GM12864 (cell line): ENCODE data around the gene BLMH.

ENCODE experiments used
- DNase-seq: peaks from one replicate; pipeline ENCODE4 v3.0.0-alpha.2; 2011; ENCODE audit warnings: low read depth
- H3K4me3 ChIP-seq: 2 replicates; pipeline ENCODE4 v1.5.1; 2011; ENCODE audit warnings: mild to moderate bottlenecking, low read depth, low read length, control low read depth
- TF ChIP-seq, protein P1 (sequence below): IDR thresholded peaks from 2 replicates; pipeline ENCODE4 v1.5.1; 2011; ENCODE audit warnings: low read depth, mild to moderate bottlenecking, moderate library complexity, low read length, control low read depth, inconsistent platforms; ENCODE audit errors: missing control alignments

BLMH gene

DNA sequence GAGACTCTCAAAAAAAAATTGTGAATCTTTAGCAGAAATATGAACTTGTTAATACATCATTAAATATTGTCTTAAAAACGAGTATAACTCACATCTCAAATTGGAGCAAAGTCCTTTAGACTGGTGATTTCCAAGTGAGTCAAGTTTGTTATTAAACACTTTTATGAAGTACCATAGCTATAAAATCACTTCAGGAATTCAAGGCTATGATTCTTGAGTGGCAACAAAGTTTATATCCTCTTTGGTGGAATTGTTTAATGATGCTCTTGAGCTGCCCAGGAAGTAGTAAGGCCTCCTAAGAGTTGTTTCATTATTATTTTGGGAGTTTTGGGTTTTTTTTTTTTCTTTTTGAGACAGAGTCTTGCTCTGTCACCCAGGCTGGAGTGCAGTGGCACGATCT lies 16.7 kb upstream of the BLMH start:
- TF ChIP-seq, protein P1, sequence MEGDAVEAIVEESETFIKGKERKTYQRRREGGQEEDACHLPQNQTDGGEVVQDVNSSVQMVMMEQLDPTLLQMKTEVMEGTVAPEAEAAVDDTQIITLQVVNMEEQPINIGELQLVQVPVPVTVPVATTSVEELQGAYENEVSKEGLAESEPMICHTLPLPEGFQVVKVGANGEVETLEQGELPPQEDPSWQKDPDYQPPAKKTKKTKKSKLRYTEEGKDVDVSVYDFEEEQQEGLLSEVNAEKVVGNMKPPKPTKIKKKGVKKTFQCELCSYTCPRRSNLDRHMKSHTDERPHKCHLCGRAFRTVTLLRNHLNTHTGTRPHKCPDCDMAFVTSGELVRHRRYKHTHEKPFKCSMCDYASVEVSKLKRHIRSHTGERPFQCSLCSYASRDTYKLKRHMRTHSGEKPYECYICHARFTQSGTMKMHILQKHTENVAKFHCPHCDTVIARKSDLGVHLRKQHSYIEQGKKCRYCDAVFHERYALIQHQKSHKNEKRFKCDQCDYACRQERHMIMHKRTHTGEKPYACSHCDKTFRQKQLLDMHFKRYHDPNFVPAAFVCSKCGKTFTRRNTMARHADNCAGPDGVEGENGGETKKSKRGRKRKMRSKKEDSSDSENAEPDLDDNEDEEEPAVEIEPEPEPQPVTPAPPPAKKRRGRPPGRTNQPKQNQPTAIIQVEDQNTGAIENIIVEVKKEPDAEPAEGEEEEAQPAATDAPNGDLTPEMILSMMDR = no peak
- DNase-seq = no peak
- no peak overlapping the region for H3K4me3 ChIP-seq

DNA sequence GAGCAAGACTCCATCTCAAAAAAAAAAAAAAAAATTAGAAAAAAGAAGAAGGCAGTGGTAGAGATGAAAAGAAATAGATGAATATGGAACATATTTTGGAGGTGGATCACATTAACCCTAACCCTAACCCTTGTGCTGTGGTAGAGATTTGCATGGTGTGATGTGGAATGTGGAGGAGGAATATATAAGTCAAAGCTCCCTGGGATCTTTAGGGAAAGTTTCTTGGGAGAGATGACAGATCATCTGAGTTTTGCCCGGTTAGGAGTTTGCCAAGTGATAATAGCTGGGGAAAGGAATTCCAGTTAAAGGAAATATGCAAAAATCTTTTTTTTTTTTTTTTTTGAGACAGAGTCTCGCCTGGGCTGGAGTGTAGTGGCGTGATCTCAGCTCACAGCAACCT lies 13.0 kb upstream of the BLMH start:
- no peak overlapping the region for H3K4me3 ChIP-seq
- TF ChIP-seq, protein P1 = no peak
- DNase-seq = no peak

DNA sequence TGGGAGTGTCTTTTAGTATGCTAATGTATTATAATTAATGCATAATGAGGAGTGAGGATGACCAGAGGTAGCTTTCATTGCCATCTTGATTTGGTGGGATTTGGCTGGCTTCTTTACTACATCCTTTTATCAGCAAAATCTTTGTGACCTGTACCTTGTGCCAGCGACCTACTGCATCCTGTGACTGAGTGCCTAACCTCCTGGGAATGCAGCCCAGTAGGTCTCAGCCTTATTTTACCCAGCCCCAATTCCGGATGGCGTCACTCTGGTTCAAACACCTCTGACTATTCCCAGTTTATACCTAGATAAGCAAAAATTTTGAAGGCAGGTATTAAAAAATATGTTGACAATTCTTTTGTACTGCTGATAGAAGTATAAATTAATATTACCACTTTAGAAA lies 10.5 kb upstream of the BLMH start:
- TF ChIP-seq, protein P1 = no peak
- no peak overlapping the region for H3K4me3 ChIP-seq
- no peak for DNase-seq

DNA sequence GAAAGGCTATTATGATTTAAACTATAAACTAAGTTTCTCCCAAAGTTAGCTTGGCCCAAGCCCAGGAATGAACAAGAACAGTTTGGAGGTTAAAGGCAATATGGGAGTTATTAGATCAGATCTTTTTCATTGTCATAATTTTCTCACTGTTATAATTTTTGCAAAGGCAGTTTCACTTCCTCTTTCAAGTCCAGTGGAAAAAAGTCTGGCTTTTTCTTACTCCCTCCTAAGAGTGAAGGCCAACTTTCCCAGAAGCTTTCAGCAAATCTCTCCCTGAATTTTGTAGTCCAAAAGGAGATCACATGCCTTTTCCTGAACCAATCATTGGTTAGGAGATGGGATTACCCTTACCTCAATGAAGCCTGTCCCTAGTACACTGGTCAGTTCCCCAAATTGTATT lies 9.1 kb upstream of the BLMH start:
- TF ChIP-seq, protein P1 = no peak
- H3K4me3 ChIP-seq = no peak overlapping the region
- no peak for DNase-seq

DNA sequence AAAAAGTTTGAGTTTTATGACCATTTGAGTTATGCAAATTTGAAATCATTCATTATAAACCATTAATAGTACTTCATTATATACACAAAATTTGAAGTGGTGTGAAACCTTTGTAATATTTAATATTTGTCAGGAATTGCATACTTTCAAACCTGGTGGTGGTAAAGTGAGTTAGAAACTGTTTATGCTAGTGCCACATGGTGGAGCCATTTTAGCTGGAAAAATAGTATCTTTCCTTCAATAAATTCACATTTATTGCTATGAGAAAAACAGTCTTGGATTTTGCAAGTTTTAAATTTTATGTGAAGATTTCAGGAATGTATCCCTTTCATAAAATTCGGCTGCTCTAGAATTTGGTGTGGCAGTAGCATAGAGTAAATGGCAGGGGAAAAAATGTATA lies 7.3 kb upstream of the BLMH start:
- no peak overlapping the region for H3K4me3 ChIP-seq
- TF ChIP-seq, protein P1 = no peak
- DNase-seq = no peak

DNA sequence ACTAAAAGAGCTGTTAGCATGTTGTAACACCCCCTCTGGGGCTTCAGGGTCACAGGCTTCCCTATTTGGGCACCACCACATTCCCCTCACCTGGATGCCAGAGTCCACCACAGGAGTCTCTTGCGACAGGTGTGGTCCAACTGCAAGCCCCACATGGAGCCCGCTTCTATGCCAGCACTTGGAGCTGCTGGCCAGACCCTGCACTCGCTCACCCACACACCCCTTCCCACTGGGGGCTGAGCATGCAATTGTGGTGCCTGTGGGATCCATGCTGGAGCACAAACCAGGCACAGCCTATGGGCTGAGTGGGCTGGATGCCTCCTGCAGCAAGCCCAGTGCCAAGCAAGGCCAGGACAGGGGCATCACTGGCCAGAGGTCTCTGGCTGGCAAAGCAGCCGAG lies 6.0 kb upstream of the BLMH start:
- H3K4me3 ChIP-seq = no peak overlapping the region
- TF ChIP-seq, protein P1 = no peak
- no peak for DNase-seq

DNA sequence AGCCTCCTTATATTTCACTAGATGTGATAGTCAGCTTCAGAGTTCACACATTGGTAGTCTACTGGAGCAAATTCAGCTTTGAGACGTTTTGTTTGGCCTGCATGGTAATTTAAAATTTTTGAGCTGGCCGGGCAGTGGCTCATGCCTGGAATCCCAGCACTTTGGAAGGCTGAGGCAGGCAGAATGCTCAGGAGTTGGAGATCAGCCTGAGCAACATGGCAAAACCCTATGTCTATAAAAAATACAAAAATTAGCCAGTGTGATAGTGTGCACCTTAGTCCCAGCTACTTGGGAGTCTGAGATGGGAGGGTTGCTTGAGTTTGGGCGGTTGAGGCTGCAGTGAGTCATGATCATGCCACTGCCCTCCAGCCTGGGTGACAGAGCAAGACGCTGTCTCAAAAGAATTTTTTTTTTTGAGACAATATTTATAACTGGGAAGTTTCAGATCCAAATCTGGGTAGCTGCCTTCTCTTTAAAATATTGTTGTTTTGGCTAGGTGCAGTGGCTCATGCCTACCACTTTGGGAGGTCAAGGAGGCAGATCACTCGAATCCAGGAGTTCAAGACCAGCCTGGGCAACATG lies 4.8 kb upstream of the BLMH start:
- TF ChIP-seq, protein P1 = no peak
- H3K4me3 ChIP-seq = no peak overlapping the region
- DNase-seq = no peak
